ENCODE measurements around the gene GAPVD1.
"Not testable (repeated sequence)": the region's sequence is repeated elsewhere in the genome, so short reads cannot be mapped to it uniquely, and the experiment has no call there.

Gene GAPVD1

DNA sequence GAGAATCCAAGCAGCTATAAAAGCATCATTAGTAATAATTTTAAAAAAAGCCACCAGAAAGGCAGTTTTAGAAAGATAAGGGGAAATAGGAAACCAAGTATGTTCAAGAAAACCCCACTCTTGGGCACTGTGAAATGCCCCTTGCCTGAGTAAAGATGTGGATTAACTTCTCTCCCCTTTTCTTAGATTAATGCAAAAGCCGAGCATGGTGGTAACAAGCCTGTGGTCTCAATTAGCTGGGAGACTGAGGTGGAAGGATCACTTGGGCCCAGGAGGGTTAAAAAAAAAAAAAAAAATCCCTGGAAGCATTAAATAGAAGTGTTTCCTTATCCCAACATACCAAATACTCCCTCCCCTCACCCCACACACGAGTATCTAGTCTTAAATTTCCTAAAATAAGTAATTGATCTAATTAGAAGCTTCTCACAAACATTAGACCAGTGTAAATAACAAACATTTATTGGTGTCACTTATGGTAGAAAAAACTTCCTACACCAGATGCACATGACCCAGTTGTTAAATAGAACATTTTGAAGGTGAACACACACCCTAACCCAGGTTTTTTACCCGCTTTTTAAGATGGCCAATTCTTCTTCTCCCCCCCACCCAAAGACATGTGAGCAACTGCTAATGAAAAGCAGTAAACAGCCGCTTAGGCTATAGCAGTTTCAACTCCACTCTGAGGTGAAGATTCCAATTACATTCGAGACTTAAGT is 25.7 kb upstream of the GAPVD1 start:
- ChIA-PET POLR2A (no interaction called here), CTCF (no interaction called here)
- TF ChIP-seq, protein P1, sequence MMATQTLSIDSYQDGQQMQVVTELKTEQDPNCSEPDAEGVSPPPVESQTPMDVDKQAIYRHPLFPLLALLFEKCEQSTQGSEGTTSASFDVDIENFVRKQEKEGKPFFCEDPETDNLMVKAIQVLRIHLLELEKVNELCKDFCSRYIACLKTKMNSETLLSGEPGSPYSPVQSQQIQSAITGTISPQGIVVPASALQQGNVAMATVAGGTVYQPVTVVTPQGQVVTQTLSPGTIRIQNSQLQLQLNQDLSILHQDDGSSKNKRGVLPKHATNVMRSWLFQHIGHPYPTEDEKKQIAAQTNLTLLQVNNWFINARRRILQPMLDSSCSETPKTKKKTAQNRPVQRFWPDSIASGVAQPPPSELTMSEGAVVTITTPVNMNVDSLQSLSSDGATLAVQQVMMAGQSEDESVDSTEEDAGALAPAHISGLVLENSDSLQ (IDR thresholded peaks at IDR 0.05): no peak
- TF ChIP-seq FOXM1 (IDR thresholded peaks at IDR 0.05; ENCODE audit: borderline replicate concordance) (no peak), ARNT (IDR thresholded peaks at IDR 0.05) (no peak), FOXA1 (IDR thresholded peaks at IDR 0.05) (no peak), ELF4 (IDR thresholded peaks at IDR 0.05) (no peak), ZNF384 (IDR thresholded peaks at IDR 0.05) (no peak), SP1 (IDR thresholded peaks at IDR 0.05) (no peak), NFRKB (IDR thresholded peaks at IDR 0.05) (no peak), FOXK2 (IDR thresholded peaks at IDR 0.05) (no peak), L3MBTL2 (conservative IDR thresholded peaks at IDR 0.05) (no peak), LEF1 (IDR thresholded peaks at IDR 0.05; ENCODE audit: borderline replicate concordance) (no peak)

DNA sequence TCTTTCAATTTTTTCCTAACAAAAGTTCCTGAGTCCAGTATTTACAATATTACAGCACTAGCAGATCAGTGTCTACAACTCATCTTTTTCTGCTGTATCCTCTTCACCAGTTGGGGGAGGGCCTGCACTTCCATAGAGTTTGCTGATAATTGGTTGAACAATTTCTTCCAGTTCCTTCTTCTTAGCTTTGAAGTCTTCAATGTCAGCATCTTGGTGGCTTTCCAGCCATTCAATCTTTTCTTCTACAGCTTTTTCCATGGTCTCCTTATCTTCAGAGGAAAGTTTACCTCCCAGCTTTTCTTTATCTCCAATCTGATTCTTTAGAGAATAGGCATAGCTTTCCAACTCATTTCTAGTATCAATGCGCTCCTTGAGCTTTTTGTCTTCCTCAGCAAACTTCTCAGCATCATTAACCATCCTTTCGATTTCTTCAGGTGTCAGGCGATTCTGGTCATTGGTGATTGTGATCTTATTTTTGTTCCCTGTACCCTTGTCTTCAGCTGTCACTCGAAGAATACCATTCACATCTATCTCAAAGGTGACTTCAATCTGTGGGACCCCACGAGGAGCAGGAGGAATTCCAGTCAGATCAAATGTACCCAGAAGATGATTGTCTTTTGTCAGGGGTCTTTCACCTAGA is 25.0 kb upstream of the GAPVD1 start:
- POLR2A ChIA-PET; CTCF ChIA-PET; DNase-seq (ENCODE audit: extremely low spot score): not testable (repeated sequence)

More for the DNA sequence above, 25.7 kb upstream of the GAPVD1 start:
- no peak for DNase-seq (ENCODE audit: extremely low spot score)

DNA sequence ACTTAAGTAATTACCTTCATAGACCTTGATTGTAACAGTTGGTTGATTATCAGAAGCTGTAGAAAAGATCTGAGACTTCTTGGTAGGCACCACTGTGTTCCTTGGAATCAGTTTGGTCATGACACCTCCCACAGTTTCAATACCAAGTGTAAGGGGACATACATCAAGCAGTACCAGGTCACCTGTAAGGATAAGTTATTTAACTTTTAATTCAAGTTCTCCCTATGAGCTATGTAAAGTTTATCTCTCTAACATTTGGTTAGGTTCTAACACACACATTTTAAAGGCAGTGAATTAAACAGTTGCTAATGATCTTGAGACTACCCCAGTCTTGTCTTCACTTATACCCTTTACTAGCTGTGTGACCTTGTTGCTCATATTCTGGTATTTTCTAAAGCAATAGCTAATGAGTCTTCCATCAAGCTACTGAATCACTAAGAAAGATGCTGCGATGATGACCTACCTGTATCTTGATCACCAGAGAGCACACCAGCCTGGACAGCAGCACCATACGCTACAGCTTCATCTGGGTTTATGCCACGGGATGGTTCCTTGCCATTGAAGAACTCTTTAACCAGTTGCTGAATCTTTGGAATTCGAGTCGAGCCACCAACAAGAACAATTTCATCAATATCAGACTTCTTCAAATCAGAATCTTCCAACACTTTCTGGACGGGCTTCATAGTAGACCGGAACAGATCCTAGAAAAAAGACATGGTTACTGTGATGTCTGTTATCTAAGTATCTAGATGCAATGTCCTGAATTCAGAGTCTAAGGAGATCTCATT is 23.3 kb upstream of the GAPVD1 start:
- POLR2A ChIA-PET: interaction anchor here (0.6 to 1.1 kb wide), 3 partner anchors 10 to 426 kb away, joined by 3 to 4 read pairs (median 3); no protein-coding TSS in a partner anchor
- DNase-seq (ENCODE audit: extremely low spot score): no peak
- CTCF ChIA-PET: no interaction called here
- TF ChIP-seq FOXA1 (IDR thresholded peaks at IDR 0.05) (no peak), ELF4 (IDR thresholded peaks at IDR 0.05) (no peak), CTBP1 (IDR thresholded peaks at IDR 0.05; ENCODE audit: borderline replicate concordance) (no peak), FOXM1 (IDR thresholded peaks at IDR 0.05; ENCODE audit: borderline replicate concordance) (no peak), ZNF384 (IDR thresholded peaks at IDR 0.05) (no peak), HDGF (IDR thresholded peaks at IDR 0.05; ENCODE audit: borderline replicate concordance) (no peak), L3MBTL2 (conservative IDR thresholded peaks at IDR 0.05) (no peak), NFRKB (IDR thresholded peaks at IDR 0.05) (no peak), SP1 (IDR thresholded peaks at IDR 0.05) (no peak), FOXK2 (IDR thresholded peaks at IDR 0.05) (no peak), BHLHE40 (IDR thresholded peaks at IDR 0.05; ENCODE audit: borderline replicate concordance) (no peak), ARNT (IDR thresholded peaks at IDR 0.05) (no peak), TARDBP (IDR thresholded peaks at IDR 0.05) (no peak)

DNA sequence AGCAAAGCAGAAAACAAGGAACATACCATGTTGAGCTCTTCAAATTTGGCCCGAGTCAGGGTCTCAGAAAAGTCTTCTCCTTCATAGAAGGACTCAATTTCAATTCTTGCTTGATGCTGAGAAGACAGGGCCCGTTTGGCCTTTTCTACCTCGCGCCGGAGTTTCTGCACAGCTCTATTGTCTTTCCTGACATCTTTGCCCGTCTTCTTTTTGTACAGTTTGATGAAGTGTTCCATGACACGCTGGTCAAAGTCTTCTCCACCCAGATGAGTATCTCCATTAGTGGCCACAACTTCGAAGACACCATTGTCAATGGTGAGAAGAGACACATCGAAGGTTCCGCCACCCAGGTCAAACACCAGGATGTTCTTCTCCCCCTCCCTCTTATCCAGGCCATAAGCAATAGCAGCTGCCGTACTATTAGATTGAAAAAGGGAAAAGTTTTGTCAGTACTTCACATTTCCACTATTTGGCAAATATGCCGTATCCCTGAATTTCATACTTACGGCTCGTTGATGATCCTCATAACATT is 22.6 kb upstream of the GAPVD1 start:
- no peak for DNase-seq (ENCODE audit: extremely low spot score)
- CTCF ChIA-PET: no interaction called here

DNA sequence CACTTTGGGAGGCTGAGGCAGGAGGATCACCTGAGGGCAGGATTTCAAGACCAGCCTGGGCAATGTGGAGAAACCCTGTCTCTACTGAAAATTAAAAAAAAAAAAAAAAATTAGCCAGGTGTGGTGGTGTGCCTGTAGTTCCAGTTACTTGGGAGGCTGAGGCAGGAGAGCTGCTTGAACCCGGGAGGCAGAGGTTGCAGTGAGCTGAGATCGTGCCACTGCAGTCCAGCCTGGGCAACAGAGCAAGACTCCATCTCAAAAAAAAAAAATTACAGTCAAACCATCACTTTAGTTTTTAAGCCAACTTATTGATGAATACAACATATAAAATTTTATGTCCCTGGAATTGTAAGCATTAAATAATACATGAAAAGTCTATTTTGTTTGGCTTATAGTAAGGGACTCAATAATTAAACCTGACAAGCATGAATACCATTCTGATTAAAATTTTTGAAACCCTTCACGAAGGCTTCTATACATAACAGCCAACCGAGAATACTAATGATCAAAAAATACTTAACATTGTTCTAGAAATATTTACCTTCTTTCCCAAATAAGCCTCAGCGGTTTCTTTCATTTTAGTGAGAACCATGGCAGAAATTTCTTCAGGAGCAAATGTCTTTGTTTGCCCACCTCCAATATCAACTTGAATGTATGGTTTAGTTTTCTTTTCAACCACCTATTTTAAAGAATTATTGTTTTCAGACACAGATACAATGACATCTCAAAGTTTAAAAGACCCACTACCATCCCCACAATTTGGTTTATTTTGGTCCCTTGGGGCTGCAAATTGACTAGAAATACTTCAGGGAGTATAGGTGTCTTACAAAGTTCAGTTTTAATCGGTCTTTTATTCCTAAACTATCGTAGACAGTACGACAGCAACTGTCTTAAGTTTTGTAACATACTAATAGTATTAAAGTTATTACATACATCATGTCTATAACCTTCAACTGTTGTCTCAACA is 21.7 kb upstream of the GAPVD1 start:
- ChIA-PET CTCF (no interaction called here), POLR2A (interaction anchor here (1.7 to 2.3 kb wide), 3 partner anchors 8 to 22 kb away, joined by 7 to 33 read pairs (median 9); partner anchors contain the start of gene GAPVD1)
- TF ChIP-seq L3MBTL2 (conservative IDR thresholded peaks at IDR 0.05) (no peak), TARDBP (IDR thresholded peaks at IDR 0.05) (no peak), FOXA1 (IDR thresholded peaks at IDR 0.05) (no peak), SP1 (IDR thresholded peaks at IDR 0.05) (no peak), ELF4 (IDR thresholded peaks at IDR 0.05) (no peak), BHLHE40 (IDR thresholded peaks at IDR 0.05; ENCODE audit: borderline replicate concordance) (no peak), CTBP1 (IDR thresholded peaks at IDR 0.05; ENCODE audit: borderline replicate concordance) (no peak), SUZ12 (IDR thresholded peaks at IDR 0.05) (no peak), LEF1 (IDR thresholded peaks at IDR 0.05; ENCODE audit: borderline replicate concordance) (no peak), HDGF (IDR thresholded peaks at IDR 0.05; ENCODE audit: borderline replicate concordance) (no peak)
- DNase-seq (ENCODE audit: extremely low spot score): no peak

More for the DNA sequence above, 22.6 kb upstream of the GAPVD1 start:
- TF ChIP-seq SP1 (IDR thresholded peaks at IDR 0.05): no peak
- TF ChIP-seq ELF4 (IDR thresholded peaks at IDR 0.05): no peak
- TF ChIP-seq L3MBTL2 (conservative IDR thresholded peaks at IDR 0.05): no peak
- no peak for TF ChIP-seq FOXA1 (IDR thresholded peaks at IDR 0.05)
- no peak for TF ChIP-seq NFRKB (IDR thresholded peaks at IDR 0.05)
- TF ChIP-seq LEF1 (IDR thresholded peaks at IDR 0.05; ENCODE audit: borderline replicate concordance): no peak
- no peak for TF ChIP-seq BHLHE40 (IDR thresholded peaks at IDR 0.05; ENCODE audit: borderline replicate concordance)
- no peak for TF ChIP-seq SUZ12 (IDR thresholded peaks at IDR 0.05)
- TF ChIP-seq, protein P1 (IDR thresholded peaks at IDR 0.05): no peak
- TF ChIP-seq CTBP1 (IDR thresholded peaks at IDR 0.05; ENCODE audit: borderline replicate concordance): no peak
- no peak for TF ChIP-seq TARDBP (IDR thresholded peaks at IDR 0.05)
- POLR2A ChIA-PET: interaction anchor here (0.6 kb wide), 1 partner anchor 38 kb away, joined by 4 read pairs; no protein-coding TSS in a partner anchor

All from HEK293T (cell line).